H9 (cell line): ENCODE measurements around the gene NHSL2. TPM values are rescaled to one million over a fixed set of nuclear protein-coding genes. Genes with fewer than 3 reads are reported as not detected.

Source experiments
- DNase-seq: peaks from one replicate; pipeline ENCODE4 v3.0.0-alpha.2; 2017
- H2AFZ ChIP-seq: one replicate; pipeline ENCODE4 v1.6.1; 2013; ENCODE audit warnings: mild to moderate bottlenecking, low read length, control low read depth, moderate library complexity
- H2AK5ac ChIP-seq: 2 replicates; pipeline ENCODE4 v1.6.1; 2013; ENCODE audit warnings: low read length, control low read depth, mixed read lengths; ENCODE audit not compliant: insufficient read length
- H2BK120ac ChIP-seq: one replicate; pipeline ENCODE4 v1.6.1; 2013; ENCODE audit warnings: low read depth, mild to moderate bottlenecking, low read length, control low read depth, inconsistent platforms; ENCODE audit not compliant: poor library complexity, severe bottlenecking
- H2BK12ac ChIP-seq: 2 replicates; pipeline ENCODE4 v1.6.1; 2013; ENCODE audit warnings: low read length, control low read depth, mixed read lengths, low read depth; ENCODE audit not compliant: insufficient read length
- H2BK15ac ChIP-seq: 2 replicates; pipeline ENCODE4 v1.6.1; 2013; ENCODE audit warnings: low read depth, low read length, control low read depth
- H2BK20ac ChIP-seq: one replicate; pipeline ENCODE4 v1.6.1; 2013; ENCODE audit warnings: low read depth, mild to moderate bottlenecking, low read length, control low read depth, inconsistent platforms; ENCODE audit not compliant: poor library complexity, severe bottlenecking
- H2BK5ac ChIP-seq: 2 replicates; pipeline ENCODE4 v1.6.1; 2013; ENCODE audit warnings: low read length, control low read depth, mixed read lengths; ENCODE audit not compliant: insufficient read length
- H3K14ac ChIP-seq: 2 replicates; pipeline ENCODE4 v1.6.1; 2013; ENCODE audit warnings: low read length, control low read depth; ENCODE audit not compliant: insufficient read depth
- H3K18ac ChIP-seq: 2 replicates; pipeline ENCODE4 v1.6.1; 2013; ENCODE audit warnings: low read depth, mild to moderate bottlenecking, mixed read lengths, low read length, control low read depth; ENCODE audit not compliant: insufficient read length
- H3K23ac ChIP-seq: 2 replicates; pipeline ENCODE4 v1.6.1; 2013; ENCODE audit warnings: low read length, control low read depth, mixed read lengths, low read depth; ENCODE audit not compliant: insufficient read length
- H3K23me2 ChIP-seq: 2 replicates; pipeline ENCODE4 v1.6.1; 2013; ENCODE audit warnings: low read depth, mild to moderate bottlenecking, mixed read lengths, low read length, control low read depth; ENCODE audit not compliant: insufficient read length, poor library complexity, severe bottlenecking
- H3K27ac ChIP-seq: 2 replicates; pipeline ENCODE4 v1.5.1; 2013; ENCODE audit warnings: low read length, control low read depth, mixed read lengths, low read depth; ENCODE audit not compliant: insufficient read length
- H3K27me3 ChIP-seq: 2 replicates; pipeline ENCODE4 v1.6.1; 2013; ENCODE audit warnings: low read length, control low read depth, inconsistent platforms; ENCODE audit not compliant: insufficient read depth
- H3K4ac ChIP-seq: 2 replicates; pipeline ENCODE4 v1.6.1; 2013; ENCODE audit warnings: low read depth, mild to moderate bottlenecking, control low read depth, inconsistent platforms, low read length, moderate library complexity
- H3K4me1 ChIP-seq: 2 replicates; pipeline ENCODE4 v1.6.1; 2013; ENCODE audit warnings: low read length, control low read depth, inconsistent platforms; ENCODE audit not compliant: insufficient read depth
- H3K4me2 ChIP-seq: 2 replicates; pipeline ENCODE4 v1.6.1; 2013; ENCODE audit warnings: low read length, control low read depth, mixed read lengths; ENCODE audit not compliant: insufficient read length, insufficient read depth
- H3K56ac ChIP-seq: 2 replicates; pipeline ENCODE4 v1.6.1; 2013; ENCODE audit warnings: low read depth, mild to moderate bottlenecking, mixed read lengths, low read length, control low read depth; ENCODE audit not compliant: insufficient read length
- H3K79me1 ChIP-seq: 2 replicates; pipeline ENCODE4 v1.6.1; 2013; ENCODE audit warnings: low read depth, mild to moderate bottlenecking, moderate library complexity, low read length, control low read depth, inconsistent platforms; ENCODE audit not compliant: insufficient read depth, poor library complexity, severe bottlenecking
- H3K79me2 ChIP-seq: 2 replicates; pipeline ENCODE4 v1.6.1; 2013; ENCODE audit warnings: low read length, control low read depth, inconsistent platforms; ENCODE audit not compliant: insufficient read depth
- H3K9ac ChIP-seq: 2 replicates; pipeline ENCODE4 v1.6.1; 2013; ENCODE audit warnings: low read length, control low read depth, mixed read lengths; ENCODE audit not compliant: insufficient read length; ENCODE audit errors: extremely low read depth
- H3K9me3 ChIP-seq: one replicate; pipeline ENCODE4 v1.6.1; 2013; ENCODE audit warnings: low read depth, low read length, inconsistent platforms; ENCODE audit not compliant: control insufficient read depth
- H3T11ph ChIP-seq: one replicate; pipeline ENCODE4 v1.6.1; 2013; ENCODE audit warnings: mild to moderate bottlenecking, low read length, control low read depth, inconsistent platforms
- H4K20me1 ChIP-seq: one replicate; pipeline ENCODE4 v1.6.1; 2013; ENCODE audit not compliant: control insufficient read depth, insufficient read length, insufficient read depth
- H4K5ac ChIP-seq: 2 replicates; pipeline ENCODE4 v1.6.1; 2013; ENCODE audit warnings: low read depth, mild to moderate bottlenecking, mixed read lengths, low read length, control low read depth; ENCODE audit not compliant: insufficient read length
- H4K8ac ChIP-seq: replicated peaks from 2 replicates; pipeline ENCODE4 v1.6.1; 2013; ENCODE audit warnings: low read length, control low read depth, mixed read lengths, low read depth; ENCODE audit not compliant: insufficient read length
- H4K91ac ChIP-seq: 2 replicates; pipeline ENCODE4 v1.6.1; 2013; ENCODE audit warnings: low read depth, mild to moderate bottlenecking, moderate library complexity, mixed read lengths, low read length, control low read depth; ENCODE audit not compliant: insufficient read length
- H3K27ac Mint-ChIP-seq, 3 experiments: 2 replicates in 2 of 3; 3 replicates in 1 of 3; pipeline ENCODE4 v1.8.0; 2020 to 2021; ENCODE audit warnings: mixed read lengths in 3 of 3, mild to moderate bottlenecking in 1 of 3, moderate library complexity in 1 of 3
- H3K27me3 Mint-ChIP-seq: 2 replicates; pipeline ENCODE4 v1.8.0; 2021; ENCODE audit warnings: low read depth, mild to moderate bottlenecking, moderate library complexity, mixed read lengths
- H3K36me3 Mint-ChIP-seq, 3 experiments: 2 replicates in 2 of 3; 3 replicates in 1 of 3; pipeline ENCODE4 v1.8.0; 2020 to 2021; ENCODE audit warnings: low read depth in 3 of 3, mixed read lengths in 3 of 3; ENCODE audit not compliant: insufficient read depth in 1 of 3
- H3K4me1 Mint-ChIP-seq, 2 experiments: 2 replicates each; pipeline ENCODE4 v1.8.0; 2020; ENCODE audit warnings: mixed read lengths in 2 of 2
- H3K4me3 Mint-ChIP-seq, 2 experiments: 2 replicates in 1 of 2; 3 replicates in 1 of 2; pipeline ENCODE4 v1.8.0; 2020 to 2021; ENCODE audit warnings: mild to moderate bottlenecking in 2 of 2, mixed read lengths in 2 of 2, moderate library complexity in 1 of 2
- H3K9me3 Mint-ChIP-seq, 2 experiments: 2 replicates in 1 of 2; 3 replicates in 1 of 2; pipeline ENCODE4 v1.8.0; 2020; ENCODE audit warnings: mild to moderate bottlenecking in 2 of 2, mixed read lengths in 2 of 2, moderate library complexity in 1 of 2
- CTCF ChIP-seq: fragments of 200-600 bp; sonication (generic); conservative IDR thresholded peaks from 3 replicates; pipeline ENCODE4 v1.8.0; 2021; ENCODE audit warnings: antibody characterized with exemption, mild to moderate bottlenecking
- whole genome bisulfite sequencing: extraction: QIAGEN DNeasy Blood & Tissue Kit; methylation state at CpG from one replicate; pipeline ENCODE4 v1.1.7; 2013; ENCODE audit warnings: missing lambda C conversion rate, low lambda C conversion rate, mixed read lengths; ENCODE audit not compliant: insufficient read length; ENCODE audit errors: extremely low coverage; 5-methylcytosine and 5-hydroxymethylcytosine counted together
- total RNA-seq: library from RNA; stranded (reverse); gene quantifications from 2 replicates; pipeline ENCODE4 v1.2.1, GENCODE V29; 2021

NHSL2 gene
- total RNA-seq, 1 experiment from 2014 or later: 6.4 TPM

GRCh38 chrX:71911731-71912050 lies 1.0 kb downstream of the NHSL2 start:
- Histone ChIP-seq H2BK5ac (no peak overlapping the region), H2BK120ac (no peak overlapping the region), H4K20me1 (no peaks in the 10 kb centered on the region), H2BK20ac (no peak overlapping the region), H3K4ac (no peak overlapping the region), H3K14ac (0 out of 2 replicates have a peak overlapping the region, but pooled peaks have one; percentile 58), H3K9ac (peak overlapping the region; percentile 33), H3K18ac (peak overlapping the region; percentile 59), H3T11ph (no peak overlapping the region), H2AK5ac (no peak overlapping the region), H3K4me1 (peaks cover 3% of the 10 kb centered on the region), H2AFZ (no peak overlapping the region), H3K27me3 (no peaks in the 10 kb centered on the region), H3K23ac (no peak overlapping the region), H4K5ac (no peak overlapping the region), H3K27ac (no peak overlapping the region), H3K4me2 (peak overlapping the region; percentile 86), H2BK15ac (no peak overlapping the region), H3K23me2 (peaks cover 6% of the 10 kb centered on the region), H4K91ac (no peak overlapping the region), H3K79me2 (peaks cover 8% of the 10 kb centered on the region; the same call in 1 of the 2 replicates), H3K9me3 (peaks cover 44% of the 10 kb centered on the region), H3K79me1 (peaks cover 2% of the 10 kb centered on the region), H3K56ac (no peak overlapping the region), H4K8ac (no peak overlapping the region), H2BK12ac (no peak overlapping the region)
- Mint-ChIP-seq H3K4me1 (peaks cover 15 to 30% of the 10 kb centered on the region in 2 experiments), H3K4me3 (peak overlapping the region; percentile 73 to 85), H3K27me3 (peaks cover 16% of the 10 kb centered on the region), H3K27ac (no peak overlapping the region; a peak in 1 of 7 replicates), H3K9me3 (peaks cover 68 to 72% of the 10 kb centered on the region in 2 experiments), H3K36me3 (peaks cover 3 to 13% (median 11%) of the 10 kb centered on the region in 3 experiments)
- TF ChIP-seq CTCF: no peak
- DNase-seq: no peak
- WGBS: no CpG with 5 or more reads among the region's 29 CpGs
